SH-SY5Y (cell line): ENCODE results near the gene ZNF786.

Experiments
- GATA2 ChIP-seq: IDR thresholded peaks from 2 replicates; pipeline ENCODE4 v1.6.1; 2011; ENCODE audit warnings: mild to moderate bottlenecking, low read depth, low read length
- GATA3 ChIP-seq: IDR thresholded peaks from 2 replicates; pipeline ENCODE4 v1.6.1; 2011; ENCODE audit warnings: low read depth, mild to moderate bottlenecking, low read length, moderate library complexity

DNA sequence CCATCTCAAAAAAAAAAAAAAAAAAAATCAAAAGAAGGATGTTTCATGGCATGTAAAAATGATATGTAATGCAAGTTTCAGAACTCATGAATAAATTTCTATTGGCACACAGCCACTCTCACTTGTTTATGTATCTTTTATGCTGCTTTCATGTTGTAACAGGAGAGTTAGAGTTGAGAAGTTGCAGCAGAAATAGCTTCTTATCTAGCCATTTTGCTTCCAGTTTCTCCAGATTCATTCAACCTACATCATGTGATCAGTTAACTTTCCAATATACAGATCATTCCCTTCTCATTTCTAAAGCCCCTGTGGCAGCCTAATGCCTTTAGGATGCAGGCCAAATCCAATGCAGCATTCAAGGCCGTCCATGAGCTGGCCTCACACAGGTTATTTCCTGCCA, 30.4 kb downstream of the ZNF786 start:
- TF ChIP-seq GATA2 (no peak), GATA3 (no peak)
